Cardiac muscle cell (in vitro differentiated cells and primary cell): ENCODE results near the gene ARFIP1. TPM values are rescaled to one million over a fixed set of nuclear protein-coding genes. Genes with fewer than 3 reads are reported as not detected.

Experiments used
- DNase-seq, 2 donors: peaks; one replicate each; pipeline versions ENCODE4 v3.0.0 to v3.0.0-alpha.2; 2010 to 2017; ENCODE audit warnings: low read depth in 1 of 2, low spot score in 1 of 2
- H3K27ac ChIP-seq: fragments of 200-600 bp; sonication (generic); 2 replicates; pipeline ENCODE4 v1.5.1; 2016
- H3K27me3 ChIP-seq: fragments of 200-600 bp; sonication (generic); 2 replicates; pipeline ENCODE4 v1.6.0; 2016; ENCODE audit warnings: control low read depth
- H3K36me3 ChIP-seq: fragments of 200-600 bp; sonication (generic); 2 replicates; pipeline ENCODE4 v1.5.1; 2016; ENCODE audit warnings: control low read depth
- H3K4me1 ChIP-seq: fragments of 200-600 bp; sonication (generic); 2 replicates; pipeline ENCODE4 v1.8.1; 2017; ENCODE audit warnings: low read depth, mild to moderate bottlenecking, mixed run types
- H3K4me3 ChIP-seq: fragments of 200-600 bp; sonication (generic); 2 replicates; pipeline ENCODE4 v1.5.1; 2016; ENCODE audit warnings: mild to moderate bottlenecking
- H3K9me3 ChIP-seq: fragments of 200-600 bp; sonication (generic); 2 replicates; pipeline ENCODE4 v1.5.1; 2017; ENCODE audit warnings: low read depth, mild to moderate bottlenecking, control low read depth
- polyA plus RNA-seq: library from polyadenylated mRNA; unstranded; fragments of >200 nt; fragmentation: Nextera tagmentation; extraction: Ambion mirVana; gene quantifications from 2 replicates; pipeline ENCODE4 v1.2.1, GENCODE V29; 2016
- total RNA-seq: library from RNA; depleted of rRNA; stranded (reverse); fragments of >200 nt; gene quantifications from 2 replicates; pipeline ENCODE4 v1.2.3, GENCODE V29; 2016
- TF ChIP-seq, protein P1 (sequence below): IDR thresholded peaks from 2 replicates; pipeline ENCODE4 v1.5.1; 2012; ENCODE audit warnings: low read depth, mild to moderate bottlenecking, low read length

The ARFIP1 gene
- total and polyA plus RNA-seq, 2 experiments from 2014 or later: 19.3 to 26.9 TPM

DNA sequence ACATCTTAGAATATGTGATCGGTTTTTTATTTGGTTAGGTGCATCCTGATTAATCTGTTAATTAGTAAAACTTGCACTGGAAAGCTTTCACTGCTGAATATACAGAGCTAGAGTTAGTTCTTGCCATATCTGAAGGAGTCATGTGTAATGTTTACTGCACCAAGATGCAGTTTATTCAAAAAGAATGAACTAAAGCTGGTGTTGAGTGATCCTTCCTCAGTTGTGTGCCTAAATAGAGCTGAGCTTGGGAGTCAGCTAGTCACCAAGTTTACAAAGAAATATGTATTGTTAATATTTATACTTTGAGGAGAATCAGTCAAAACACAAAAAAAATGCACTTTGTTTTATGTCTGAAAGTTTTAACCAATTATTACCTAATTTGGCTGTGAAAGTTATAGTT is 102.2 kb downstream of the ARFIP1 start:
- TF ChIP-seq, protein P1, sequence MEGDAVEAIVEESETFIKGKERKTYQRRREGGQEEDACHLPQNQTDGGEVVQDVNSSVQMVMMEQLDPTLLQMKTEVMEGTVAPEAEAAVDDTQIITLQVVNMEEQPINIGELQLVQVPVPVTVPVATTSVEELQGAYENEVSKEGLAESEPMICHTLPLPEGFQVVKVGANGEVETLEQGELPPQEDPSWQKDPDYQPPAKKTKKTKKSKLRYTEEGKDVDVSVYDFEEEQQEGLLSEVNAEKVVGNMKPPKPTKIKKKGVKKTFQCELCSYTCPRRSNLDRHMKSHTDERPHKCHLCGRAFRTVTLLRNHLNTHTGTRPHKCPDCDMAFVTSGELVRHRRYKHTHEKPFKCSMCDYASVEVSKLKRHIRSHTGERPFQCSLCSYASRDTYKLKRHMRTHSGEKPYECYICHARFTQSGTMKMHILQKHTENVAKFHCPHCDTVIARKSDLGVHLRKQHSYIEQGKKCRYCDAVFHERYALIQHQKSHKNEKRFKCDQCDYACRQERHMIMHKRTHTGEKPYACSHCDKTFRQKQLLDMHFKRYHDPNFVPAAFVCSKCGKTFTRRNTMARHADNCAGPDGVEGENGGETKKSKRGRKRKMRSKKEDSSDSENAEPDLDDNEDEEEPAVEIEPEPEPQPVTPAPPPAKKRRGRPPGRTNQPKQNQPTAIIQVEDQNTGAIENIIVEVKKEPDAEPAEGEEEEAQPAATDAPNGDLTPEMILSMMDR: no peak
- Histone ChIP-seq H3K9me3 (no peaks in the 10 kb centered on the region), H3K36me3 (peaks cover 7% of the 10 kb centered on the region), H3K27ac (no peak overlapping the region), H3K4me3 (no peak overlapping the region), H3K4me1 (no peaks in the 10 kb centered on the region), H3K27me3 (no peaks in the 10 kb centered on the region)
- no peak for DNase-seq

DNA sequence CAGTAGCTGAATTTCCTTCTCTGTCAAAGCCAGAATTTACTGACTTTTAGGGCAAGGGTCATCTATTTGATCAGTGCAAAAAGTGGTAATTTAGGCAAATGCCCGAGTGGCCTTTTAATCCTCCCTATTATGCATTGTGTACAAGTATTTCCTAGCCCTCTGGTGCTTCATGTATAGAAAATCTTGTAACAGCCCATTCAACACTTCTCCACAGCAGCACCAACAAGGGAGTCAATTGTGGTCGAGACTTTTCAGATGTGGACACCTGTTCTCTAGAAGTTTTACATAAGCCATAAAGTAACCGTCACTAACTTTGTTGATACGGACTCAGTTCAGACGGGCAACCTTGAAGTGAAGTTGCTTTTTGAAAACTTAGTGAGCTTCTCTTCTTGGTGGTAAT is 105.4 kb downstream of the ARFIP1 start:
- Histone ChIP-seq H3K27ac (no peak overlapping the region), H3K4me3 (no peak overlapping the region), H3K36me3 (peaks cover 7% of the 10 kb centered on the region), H3K4me1 (no peaks in the 10 kb centered on the region), H3K27me3 (no peaks in the 10 kb centered on the region), H3K9me3 (no peaks in the 10 kb centered on the region)
- DNase-seq: no peak
- TF ChIP-seq, protein P1: no peak

DNA sequence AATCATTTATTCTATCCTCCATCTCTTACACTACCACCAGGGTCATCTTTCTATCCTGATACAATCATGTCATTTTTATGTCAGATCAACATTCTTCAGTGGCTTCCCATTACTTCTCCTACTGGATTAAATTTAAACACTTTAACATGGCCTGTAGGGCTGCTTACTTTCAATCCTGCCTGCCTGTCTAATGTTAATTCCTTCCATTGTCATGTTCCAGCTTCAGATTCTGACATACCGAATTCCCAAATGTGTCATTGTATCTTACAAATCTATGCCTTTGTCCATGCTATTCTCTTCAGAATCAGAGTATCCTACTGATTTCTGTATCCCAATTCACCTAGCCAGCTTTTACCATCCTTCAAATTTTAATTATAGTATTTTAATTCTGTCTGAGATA is 106.4 kb downstream of the ARFIP1 start:
- H3K27ac ChIP-seq: no peak overlapping the region
- H3K9me3 ChIP-seq: no peaks in the 10 kb centered on the region
- H3K36me3 ChIP-seq: peaks cover 7% of the 10 kb centered on the region
- H3K27me3 ChIP-seq: no peaks in the 10 kb centered on the region
- no peak overlapping the region for H3K4me3 ChIP-seq
- H3K4me1 ChIP-seq: no peaks in the 10 kb centered on the region
- DNase-seq: no peak
- TF ChIP-seq, protein P1: no peak

DNA sequence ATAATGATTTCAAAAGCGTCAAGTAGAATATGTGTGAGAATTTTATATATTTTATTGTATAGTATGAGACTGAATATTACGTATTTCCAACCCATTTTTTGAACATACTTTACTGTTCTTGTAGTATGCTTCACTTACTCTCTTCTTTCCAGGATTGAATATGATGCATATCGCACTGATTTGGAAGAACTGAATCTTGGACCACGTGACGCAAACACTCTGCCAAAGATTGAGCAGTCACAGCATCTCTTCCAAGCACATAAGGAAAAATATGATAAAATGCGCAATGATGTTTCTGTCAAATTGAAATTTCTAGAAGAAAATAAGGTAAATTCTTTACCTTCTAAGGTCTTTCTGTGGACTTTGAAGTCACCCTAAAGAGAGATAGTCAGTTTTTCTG is 108.2 kb downstream of the ARFIP1 start:
- peaks cover 7% of the 10 kb centered on the region for H3K36me3 ChIP-seq
- no peak for DNase-seq

DNA sequence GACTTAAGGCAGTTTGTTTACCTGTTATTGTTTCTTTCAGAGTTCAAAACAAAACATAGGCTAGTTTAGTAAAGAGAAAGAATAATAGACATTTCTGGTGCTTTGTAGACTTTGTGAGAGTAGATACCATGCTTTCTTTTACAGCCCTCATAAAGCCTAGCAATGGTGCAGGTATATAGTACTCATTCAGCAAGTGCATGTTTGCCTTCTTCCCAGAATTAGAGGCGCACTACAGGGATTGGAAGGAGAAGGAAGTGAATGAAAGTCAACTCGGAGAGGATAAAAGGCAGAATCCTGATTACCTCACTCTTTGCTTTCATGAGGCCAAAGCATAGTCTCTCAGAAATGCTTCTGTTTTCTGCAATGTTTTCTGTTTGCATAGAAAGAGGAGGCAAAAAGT is 113.2 kb downstream of the ARFIP1 start:
- Histone ChIP-seq H3K4me1 (no peaks in the 10 kb centered on the region), H3K36me3 (peaks cover 6% of the 10 kb centered on the region), H3K27ac (no peak overlapping the region), H3K4me3 (no peak overlapping the region), H3K27me3 (no peaks in the 10 kb centered on the region), H3K9me3 (no peaks in the 10 kb centered on the region)
- no peak for DNase-seq
- TF ChIP-seq, protein P1: no peak

More for the DNA sequence above, 108.2 kb downstream of the ARFIP1 start:
- no peak overlapping the region for H3K27ac ChIP-seq
- H3K27me3 ChIP-seq: no peaks in the 10 kb centered on the region
- no peaks in the 10 kb centered on the region for H3K9me3 ChIP-seq
- TF ChIP-seq, protein P1: no peak
- H3K4me3 ChIP-seq: no peak overlapping the region
- H3K4me1 ChIP-seq: no peaks in the 10 kb centered on the region

DNA sequence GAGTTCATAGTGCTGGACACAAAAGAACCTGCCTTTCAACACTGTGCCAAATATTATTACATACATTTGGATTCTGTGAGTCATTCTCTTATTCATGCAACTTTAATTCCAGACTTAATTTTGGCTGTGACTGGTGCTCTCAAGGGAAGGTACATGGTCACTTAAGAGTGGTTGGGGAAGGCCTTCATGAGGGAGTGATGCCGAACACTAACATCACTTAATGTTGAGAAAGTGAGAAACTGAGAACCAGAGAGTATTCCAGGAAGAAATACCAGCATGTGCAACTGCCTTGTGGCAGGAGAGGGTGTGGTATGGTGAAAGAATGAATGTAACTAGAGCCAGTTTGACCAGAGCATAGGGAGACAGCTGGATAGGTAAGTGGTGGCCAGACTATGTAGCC is 114.9 kb downstream of the ARFIP1 start:
- H3K27ac ChIP-seq: no peak overlapping the region
- no peaks in the 10 kb centered on the region for H3K9me3 ChIP-seq
- H3K27me3 ChIP-seq: no peaks in the 10 kb centered on the region
- peak in 1 of 2 donors; percentile 44 for DNase-seq
- no peaks in the 10 kb centered on the region for H3K36me3 ChIP-seq
- H3K4me1 ChIP-seq: no peaks in the 10 kb centered on the region
- no peak overlapping the region for H3K4me3 ChIP-seq
- TF ChIP-seq, protein P1: no peak
